Neuronal stem cell (in vitro differentiated cells): ENCODE data around the gene CFAP54.

Experiments
- DNase-seq: peaks from one replicate; pipeline ENCODE4 v3.0.0-alpha.2; 2013; ENCODE audit warnings: low spot score
- H2AFZ ChIP-seq: one replicate; pipeline ENCODE4 v1.6.1; 2013; ENCODE audit warnings: mild to moderate bottlenecking, low read length, inconsistent platforms
- H2AK5ac ChIP-seq: 2 replicates; pipeline ENCODE4 v1.6.1; 2013; ENCODE audit warnings: low read depth, mild to moderate bottlenecking, inconsistent platforms, low read length, moderate library complexity, mixed read lengths
- H2BK120ac ChIP-seq: 2 replicates; pipeline ENCODE4 v1.6.1; 2013; ENCODE audit warnings: low read depth, mild to moderate bottlenecking, inconsistent platforms, low read length, moderate library complexity, mixed read lengths
- H2BK12ac ChIP-seq: one replicate; pipeline ENCODE4 v1.6.1; 2013; ENCODE audit warnings: low read length, inconsistent platforms
- H2BK15ac ChIP-seq: 2 replicates; pipeline ENCODE4 v1.6.1; 2013; ENCODE audit warnings: mild to moderate bottlenecking, low read length, inconsistent platforms, mixed read lengths
- H2BK5ac ChIP-seq: one replicate; pipeline ENCODE4 v1.6.1; 2013; ENCODE audit warnings: inconsistent platforms, mild to moderate bottlenecking, low read length, moderate library complexity
- H3K14ac ChIP-seq: one replicate; pipeline ENCODE4 v1.6.1; 2013; ENCODE audit warnings: low read length, inconsistent platforms
- H3K18ac ChIP-seq: 2 replicates; pipeline ENCODE4 v1.6.1; 2013; ENCODE audit warnings: low read length, inconsistent platforms
- H3K23ac ChIP-seq: 2 replicates; pipeline ENCODE4 v1.6.1; 2013; ENCODE audit warnings: low read depth, mild to moderate bottlenecking, mixed read lengths, low read length, inconsistent platforms; ENCODE audit not compliant: poor library complexity
- H3K27ac ChIP-seq: replicated peaks from 3 replicates; pipeline ENCODE4 v1.5.1; 2013; ENCODE audit warnings: low read length, inconsistent platforms
- H3K27me3 ChIP-seq, 3 experiments: 2 replicates each; pipeline ENCODE4 v1.6.1; 2013; ENCODE audit warnings: low read length in 3 of 3, mild to moderate bottlenecking in 2 of 3, inconsistent platforms in 1 of 3, low read depth in 1 of 3, mixed read lengths in 1 of 3, moderate library complexity in 1 of 3; ENCODE audit not compliant: control insufficient read depth in 3 of 3, insufficient read depth in 3 of 3
- H3K36me3 ChIP-seq, 2 donors: replicated peaks in 1 of 2; 2 replicates each; pipeline ENCODE4 v1.6.1; 2013; ENCODE audit warnings: low read length in 2 of 2; ENCODE audit not compliant: control insufficient read depth in 2 of 2, insufficient read depth in 2 of 2
- H3K4ac ChIP-seq: 2 replicates; pipeline ENCODE4 v1.6.1; 2013; ENCODE audit warnings: inconsistent platforms, mild to moderate bottlenecking, low read length, moderate library complexity
- H3K4me1 ChIP-seq, 2 donors: 1 replicate in 1 of 2; 2 replicates in 1 of 2; pipeline ENCODE4 v1.6.1; 2013; ENCODE audit warnings: low read length in 2 of 2, low read depth in 1 of 2; ENCODE audit not compliant: control insufficient read depth in 2 of 2, insufficient read depth in 1 of 2
- H3K4me2 ChIP-seq: one replicate; pipeline ENCODE4 v1.6.1; 2013; ENCODE audit warnings: mild to moderate bottlenecking, low read length, inconsistent platforms; ENCODE audit not compliant: insufficient read depth, poor library complexity, severe bottlenecking
- H3K4me3 ChIP-seq, 2 donors: 2 replicates each; pipeline ENCODE4 v1.5.1; 2013; ENCODE audit warnings: low read length in 2 of 2, mild to moderate bottlenecking in 2 of 2, inconsistent platforms in 1 of 2, moderate library complexity in 1 of 2
- H3K79me1 ChIP-seq: one replicate; pipeline ENCODE4 v1.6.1; 2013; ENCODE audit warnings: low read depth, mild to moderate bottlenecking, inconsistent platforms, low read length, moderate library complexity
- H3K9ac ChIP-seq: one replicate; pipeline ENCODE4 v1.6.1; 2013; ENCODE audit warnings: mild to moderate bottlenecking, low read depth, low read length, inconsistent platforms; ENCODE audit not compliant: poor library complexity
- H3K9me3 ChIP-seq, 2 donors: replicated peaks in 1 of 2; 2 replicates each; pipeline versions ENCODE3 to v1.6.1; 2013; ENCODE audit warnings: low read length in 2 of 2, mild to moderate bottlenecking in 2 of 2, inconsistent platforms in 1 of 2, low read depth in 1 of 2, mixed read lengths in 1 of 2, moderate library complexity in 1 of 2; ENCODE audit not compliant: control insufficient read depth in 2 of 2, insufficient read depth in 1 of 2
- H4K8ac ChIP-seq: one replicate; pipeline ENCODE4 v1.6.1; 2013; ENCODE audit warnings: low read depth, mild to moderate bottlenecking, inconsistent platforms, low read length, moderate library complexity
- H4K91ac ChIP-seq: one replicate; pipeline ENCODE4 v1.6.1; 2013; ENCODE audit warnings: low read length, low read depth, mild to moderate bottlenecking, inconsistent platforms; ENCODE audit not compliant: poor library complexity
- WGBS, 2 donors: extraction: QIAGEN DNeasy Blood & Tissue Kit; methylation state at CpG; one replicate each; pipeline ENCODE4 v1.1.7; 2013; ENCODE audit warnings: missing lambda C conversion rate in 2 of 2, mixed read lengths in 1 of 2; ENCODE audit not compliant: insufficient read length in 2 of 2, insufficient replicate concordance in 1 of 2; ENCODE audit errors: extremely low coverage in 2 of 2; 5-methylcytosine and 5-hydroxymethylcytosine counted together

CFAP54 gene

GRCh38 chr12:96472384-96472783 lies 17.0 kb upstream of the CFAP54 start:
- no peak overlapping the region for H3K4me3 ChIP-seq
- WGBS, 2 donors = no CpG with 5 or more reads among the region's 5 CpGs
- H3K9ac ChIP-seq = no peak overlapping the region
- H3K4ac ChIP-seq = no peak overlapping the region
- no peak overlapping the region for H2BK5ac ChIP-seq
- H4K8ac ChIP-seq = no peak overlapping the region
- DNase-seq = no peak
- no peak overlapping the region for H3K27ac ChIP-seq
- H2BK120ac ChIP-seq = no peak overlapping the region
- H4K91ac ChIP-seq = no peak overlapping the region
- no peak overlapping the region for H2AK5ac ChIP-seq
- H3K14ac ChIP-seq = no peak overlapping the region
- H3K36me3 ChIP-seq = no peaks in the 10 kb centered on the region
- H2BK15ac ChIP-seq = no peak overlapping the region
- H3K4me2 ChIP-seq = no peak overlapping the region
- no peaks in the 10 kb centered on the region for H3K27me3 ChIP-seq
- no peak overlapping the region for H2BK12ac ChIP-seq
- no peak overlapping the region for H2AFZ ChIP-seq
- H3K9me3 ChIP-seq = no peaks in the 10 kb centered on the region
- H3K18ac ChIP-seq = no peak overlapping the region
- H3K4me1 ChIP-seq = no peaks in the 10 kb centered on the region
- no peak overlapping the region for H3K23ac ChIP-seq
- no peaks in the 10 kb centered on the region for H3K79me1 ChIP-seq

GRCh38 chr12:96473394-96474093 lies 15.8 kb upstream of the CFAP54 start:
- Histone ChIP-seq H2AFZ (no peak overlapping the region), H2BK15ac (no peak overlapping the region), H3K4ac (no peak overlapping the region), H3K14ac (no peak overlapping the region), H3K36me3 (no peaks in the 10 kb centered on the region), H3K4me1 (no peaks in the 10 kb centered on the region), H3K4me2 (no peak overlapping the region), H4K8ac (no peak overlapping the region), H3K9ac (no peak overlapping the region), H3K27ac (no peak overlapping the region), H2BK5ac (no peak overlapping the region), H4K91ac (no peak overlapping the region), H3K27me3 (no peaks in the 10 kb centered on the region), H3K4me3 (no peak overlapping the region), H3K23ac (no peak overlapping the region), H2AK5ac (no peak overlapping the region), H3K18ac (no peak overlapping the region), H2BK120ac (no peak overlapping the region), H3K9me3 (no peaks in the 10 kb centered on the region), H2BK12ac (no peak overlapping the region), H3K79me1 (no peaks in the 10 kb centered on the region)
- no CpG with 5 or more reads among the region's 4 CpGs for WGBS, 2 donors
- no peak for DNase-seq

DNA sequence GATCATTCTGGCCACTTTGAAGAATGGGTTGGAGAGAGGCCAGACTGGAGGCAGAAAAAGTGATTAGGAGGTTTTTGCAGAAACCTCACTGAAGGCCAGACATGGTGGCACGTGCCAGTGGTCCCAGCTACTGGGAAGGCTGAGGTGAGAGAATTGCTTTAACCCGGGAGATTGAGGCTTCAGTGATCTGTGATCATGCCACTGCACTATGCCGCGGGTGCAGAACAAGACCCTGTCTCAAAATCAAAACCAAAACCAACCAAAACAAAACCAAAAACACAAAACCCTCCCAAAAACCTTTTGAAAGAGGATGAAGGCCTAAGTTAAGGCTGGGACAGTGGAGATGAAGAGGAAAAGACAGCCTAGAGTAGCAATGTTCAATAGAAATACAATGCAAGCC lies 15.2 kb upstream of the CFAP54 start:
- Histone ChIP-seq H3K23ac (no peak overlapping the region), H3K14ac (no peak overlapping the region), H4K8ac (no peak overlapping the region), H3K4me3 (no peak overlapping the region), H3K9ac (no peak overlapping the region), H3K79me1 (no peaks in the 10 kb centered on the region), H2AK5ac (no peak overlapping the region), H4K91ac (no peak overlapping the region), H2BK15ac (no peak overlapping the region), H3K4ac (no peak overlapping the region), H3K4me2 (no peak overlapping the region), H2BK12ac (no peak overlapping the region), H3K27ac (no peak overlapping the region), H3K4me1 (no peaks in the 10 kb centered on the region), H3K36me3 (no peaks in the 10 kb centered on the region), H2AFZ (no peak overlapping the region), H3K27me3 (no peaks in the 10 kb centered on the region), H2BK120ac (no peak overlapping the region), H2BK5ac (no peak overlapping the region), H3K9me3 (no peaks in the 10 kb centered on the region), H3K18ac (no peak overlapping the region)
- whole genome bisulfite sequencing, 2 donors = no CpG with 5 or more reads among the region's 4 CpGs
- no peak for DNase-seq

GRCh38 chr12:96478011-96478410 lies 11.4 kb upstream of the CFAP54 start:
- WGBS, 2 donors = no CpG with 5 or more reads among the region's 3 CpGs
- no peak for DNase-seq
- no peak overlapping the region for H3K4me2 ChIP-seq
- H3K79me1 ChIP-seq = no peaks in the 10 kb centered on the region
- no peak overlapping the region for H2AK5ac ChIP-seq
- no peak overlapping the region for H3K27ac ChIP-seq
- H3K9me3 ChIP-seq = no peaks in the 10 kb centered on the region
- no peaks in the 10 kb centered on the region for H3K4me1 ChIP-seq
- no peak overlapping the region for H3K4ac ChIP-seq
- H3K4me3 ChIP-seq = no peak overlapping the region
- no peak overlapping the region for H3K14ac ChIP-seq
- H2BK15ac ChIP-seq = no peak overlapping the region
- H2BK12ac ChIP-seq = no peak overlapping the region
- H2AFZ ChIP-seq = no peak overlapping the region
- no peak overlapping the region for H3K23ac ChIP-seq
- no peak overlapping the region for H4K91ac ChIP-seq
- H3K18ac ChIP-seq = no peak overlapping the region
- no peak overlapping the region for H2BK120ac ChIP-seq
- H3K9ac ChIP-seq = no peak overlapping the region
- H3K27me3 ChIP-seq = no peaks in the 10 kb centered on the region
- H4K8ac ChIP-seq = no peak overlapping the region
- no peaks in the 10 kb centered on the region for H3K36me3 ChIP-seq
- no peak overlapping the region for H2BK5ac ChIP-seq
